Measurements from ENCODE around the gene CDH22. TPM values are rescaled to one million over a fixed set of nuclear protein-coding genes. Genes with fewer than 3 reads are reported as not detected.

CDH22 gene
- total RNA-seq, 2 donors from 2014 or later, result 0.22 to 0.77 TPM

DNA sequence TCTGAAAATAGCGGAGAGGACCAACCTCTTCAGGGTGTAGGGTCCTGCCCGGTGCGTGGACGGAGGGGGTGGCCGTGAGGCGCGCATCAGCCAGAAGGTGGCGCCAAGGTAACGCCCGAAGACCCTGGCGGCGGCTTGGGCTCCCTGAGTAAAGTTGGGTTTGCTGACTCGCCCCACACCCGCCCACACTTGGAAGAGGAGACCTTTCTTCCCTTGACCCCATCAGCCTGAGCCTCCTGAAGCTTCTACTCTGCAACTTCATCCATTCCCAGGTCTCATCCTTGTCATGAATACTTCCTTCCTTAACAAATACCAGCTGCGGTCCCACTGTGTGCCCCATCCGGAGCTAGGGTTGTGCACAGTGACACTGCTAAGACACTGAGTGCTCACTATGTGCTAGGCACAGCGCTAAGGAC is 175.6 kb downstream of the CDH22 start:
- no peaks in the 10 kb centered on the region for H3K36me3 ChIP-seq (ENCODE audit: control insufficient read depth, insufficient read depth, low read length)
- no peak overlapping the region for H3K4me3 ChIP-seq (ENCODE audit: low read length)
- Mint-ChIP-seq H3K4me1 (peaks cover 10% of the 10 kb centered on the region), H3K27ac (no peak overlapping the region), H3K9me3 (no peaks in the 10 kb centered on the region), H3K4me3 (no peak overlapping the region), H3K27me3 (ENCODE audit: insufficient read depth) (peaks cover 38% of the 10 kb centered on the region), H3K36me3 (ENCODE audit: low read depth) (no peaks in the 10 kb centered on the region)
- no peaks in the 10 kb centered on the region for H3K9me3 ChIP-seq (ENCODE audit: control insufficient read depth, low read length)
- peak; percentile 93 for DNase-seq
- H3K27me3 ChIP-seq (ENCODE audit: control insufficient read depth, insufficient read depth, low read length, poor library complexity, severe bottlenecking), result peaks cover 39% of the 10 kb centered on the region
- TF ChIP-seq, protein P1, sequence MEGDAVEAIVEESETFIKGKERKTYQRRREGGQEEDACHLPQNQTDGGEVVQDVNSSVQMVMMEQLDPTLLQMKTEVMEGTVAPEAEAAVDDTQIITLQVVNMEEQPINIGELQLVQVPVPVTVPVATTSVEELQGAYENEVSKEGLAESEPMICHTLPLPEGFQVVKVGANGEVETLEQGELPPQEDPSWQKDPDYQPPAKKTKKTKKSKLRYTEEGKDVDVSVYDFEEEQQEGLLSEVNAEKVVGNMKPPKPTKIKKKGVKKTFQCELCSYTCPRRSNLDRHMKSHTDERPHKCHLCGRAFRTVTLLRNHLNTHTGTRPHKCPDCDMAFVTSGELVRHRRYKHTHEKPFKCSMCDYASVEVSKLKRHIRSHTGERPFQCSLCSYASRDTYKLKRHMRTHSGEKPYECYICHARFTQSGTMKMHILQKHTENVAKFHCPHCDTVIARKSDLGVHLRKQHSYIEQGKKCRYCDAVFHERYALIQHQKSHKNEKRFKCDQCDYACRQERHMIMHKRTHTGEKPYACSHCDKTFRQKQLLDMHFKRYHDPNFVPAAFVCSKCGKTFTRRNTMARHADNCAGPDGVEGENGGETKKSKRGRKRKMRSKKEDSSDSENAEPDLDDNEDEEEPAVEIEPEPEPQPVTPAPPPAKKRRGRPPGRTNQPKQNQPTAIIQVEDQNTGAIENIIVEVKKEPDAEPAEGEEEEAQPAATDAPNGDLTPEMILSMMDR (conservative IDR thresholded peaks at IDR 0.05), result peak; percentile 95
- H3K9ac ChIP-seq (ENCODE audit: extremely low read depth, low read length, poor library complexity, severe bottlenecking), result no peak overlapping the region
- 19 to 42% methylated on average over 7 to 17 of the region's 17 CpGs for WGBS, 2 experiments (ENCODE audit: insufficient coverage in 1 of 2, insufficient read length in 1 of 2)
- no peaks in the 10 kb centered on the region for H3K4me1 ChIP-seq (ENCODE audit: control insufficient read depth, insufficient read depth, low read length)
- no peak overlapping the region for H3K27ac ChIP-seq (ENCODE audit: low read depth, low read length)

DNA sequence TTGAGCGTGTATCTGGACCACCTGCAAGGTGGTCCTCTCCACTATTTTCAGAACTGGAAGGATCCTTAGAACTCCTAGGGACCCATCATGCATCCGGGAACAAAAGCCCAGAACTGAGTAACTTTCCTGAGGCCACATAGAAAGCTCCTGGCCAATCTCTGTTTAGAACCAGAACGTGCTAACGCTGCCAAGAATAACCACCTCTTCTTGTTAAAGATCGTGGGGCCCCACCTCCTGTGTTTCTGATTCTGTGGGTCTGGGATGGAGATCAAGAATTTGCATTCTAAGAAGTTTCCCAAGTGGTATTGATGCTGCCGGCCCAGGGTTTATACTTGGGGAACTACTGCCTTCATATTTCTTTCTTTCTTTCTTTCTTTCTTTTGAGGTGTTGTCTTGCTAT is 176.9 kb downstream of the CDH22 start:
- WGBS, 2 experiments (ENCODE audit: insufficient coverage in 1 of 2, insufficient read length in 1 of 2), result 48 to 78% methylated on average over 4 to 6 of the region's 6 CpGs
- Histone ChIP-seq H3K4me3 (ENCODE audit: low read length) (no peak overlapping the region), H3K4me1 (ENCODE audit: control insufficient read depth, insufficient read depth, low read length) (no peaks in the 10 kb centered on the region), H3K27me3 (ENCODE audit: control insufficient read depth, insufficient read depth, low read length, poor library complexity, severe bottlenecking) (peaks cover 39% of the 10 kb centered on the region), H3K9me3 (ENCODE audit: control insufficient read depth, low read length) (no peaks in the 10 kb centered on the region), H3K9ac (ENCODE audit: extremely low read depth, low read length, poor library complexity, severe bottlenecking) (no peak overlapping the region), H3K36me3 (ENCODE audit: control insufficient read depth, insufficient read depth, low read length) (no peaks in the 10 kb centered on the region), H3K27ac (ENCODE audit: low read depth, low read length) (no peak overlapping the region)
- TF ChIP-seq, protein P1 (conservative IDR thresholded peaks at IDR 0.05), result no peak
- no peak for DNase-seq
- Mint-ChIP-seq H3K27ac (no peak overlapping the region), H3K36me3 (ENCODE audit: low read depth) (no peaks in the 10 kb centered on the region), H3K4me1 (peaks cover 8% of the 10 kb centered on the region), H3K4me3 (no peak overlapping the region), H3K27me3 (ENCODE audit: insufficient read depth) (peaks cover 38% of the 10 kb centered on the region), H3K9me3 (no peaks in the 10 kb centered on the region)

DNA sequence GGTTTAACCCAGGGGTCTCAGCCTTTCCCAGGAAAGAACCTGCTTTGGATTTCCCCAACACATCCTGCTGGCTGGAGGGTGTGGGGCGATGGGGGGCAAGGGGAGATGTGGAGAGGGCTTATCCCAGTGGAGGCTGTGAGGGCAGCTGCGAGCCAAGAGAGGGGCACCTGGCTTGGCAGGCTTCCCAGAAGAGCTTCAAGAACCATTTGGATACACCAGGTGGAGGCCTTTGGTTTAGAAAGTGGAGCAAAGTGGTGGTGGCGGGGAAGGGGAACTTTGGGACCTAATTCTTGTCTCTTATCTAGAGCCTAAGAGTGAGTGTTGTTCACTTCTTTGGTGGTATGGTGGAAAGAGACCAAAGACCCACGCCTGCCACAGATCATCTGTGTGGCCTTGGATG is 177.8 kb downstream of the CDH22 start:
- no peaks in the 10 kb centered on the region for H3K4me1 ChIP-seq (ENCODE audit: control insufficient read depth, insufficient read depth, low read length)
- no peak overlapping the region for H3K4me3 ChIP-seq (ENCODE audit: low read length)
- Mint-ChIP-seq H3K27ac (no peak overlapping the region), H3K9me3 (no peaks in the 10 kb centered on the region), H3K4me1 (no peaks in the 10 kb centered on the region), H3K36me3 (ENCODE audit: low read depth) (peaks cover 3% of the 10 kb centered on the region), H3K27me3 (ENCODE audit: insufficient read depth) (peaks cover 38% of the 10 kb centered on the region), H3K4me3 (no peak overlapping the region)
- 89 to 92% methylated on average over 2 to 4 of the region's 4 CpGs for WGBS, 2 experiments (ENCODE audit: insufficient coverage in 1 of 2, insufficient read length in 1 of 2)
- no peak overlapping the region for H3K9ac ChIP-seq (ENCODE audit: extremely low read depth, low read length, poor library complexity, severe bottlenecking)
- DNase-seq, result no peak
- peaks cover 39% of the 10 kb centered on the region for H3K27me3 ChIP-seq (ENCODE audit: control insufficient read depth, insufficient read depth, low read length, poor library complexity, severe bottlenecking)
- H3K9me3 ChIP-seq (ENCODE audit: control insufficient read depth, low read length), result no peaks in the 10 kb centered on the region
- TF ChIP-seq, protein P1 (conservative IDR thresholded peaks at IDR 0.05), result no peak
- no peak overlapping the region for H3K27ac ChIP-seq (ENCODE audit: low read depth, low read length)
- H3K36me3 ChIP-seq (ENCODE audit: control insufficient read depth, insufficient read depth, low read length), result no peaks in the 10 kb centered on the region
